SH-SY5Y (cell line): ENCODE measurements around the gene BAIAP2.

Source experiments
- GATA2 ChIP-seq: IDR thresholded peaks from 2 replicates; pipeline ENCODE4 v1.6.1; 2011; ENCODE audit warnings: mild to moderate bottlenecking, low read depth, low read length
- GATA3 ChIP-seq: IDR thresholded peaks from 2 replicates; pipeline ENCODE4 v1.6.1; 2011; ENCODE audit warnings: low read depth, mild to moderate bottlenecking, low read length, moderate library complexity

DNA sequence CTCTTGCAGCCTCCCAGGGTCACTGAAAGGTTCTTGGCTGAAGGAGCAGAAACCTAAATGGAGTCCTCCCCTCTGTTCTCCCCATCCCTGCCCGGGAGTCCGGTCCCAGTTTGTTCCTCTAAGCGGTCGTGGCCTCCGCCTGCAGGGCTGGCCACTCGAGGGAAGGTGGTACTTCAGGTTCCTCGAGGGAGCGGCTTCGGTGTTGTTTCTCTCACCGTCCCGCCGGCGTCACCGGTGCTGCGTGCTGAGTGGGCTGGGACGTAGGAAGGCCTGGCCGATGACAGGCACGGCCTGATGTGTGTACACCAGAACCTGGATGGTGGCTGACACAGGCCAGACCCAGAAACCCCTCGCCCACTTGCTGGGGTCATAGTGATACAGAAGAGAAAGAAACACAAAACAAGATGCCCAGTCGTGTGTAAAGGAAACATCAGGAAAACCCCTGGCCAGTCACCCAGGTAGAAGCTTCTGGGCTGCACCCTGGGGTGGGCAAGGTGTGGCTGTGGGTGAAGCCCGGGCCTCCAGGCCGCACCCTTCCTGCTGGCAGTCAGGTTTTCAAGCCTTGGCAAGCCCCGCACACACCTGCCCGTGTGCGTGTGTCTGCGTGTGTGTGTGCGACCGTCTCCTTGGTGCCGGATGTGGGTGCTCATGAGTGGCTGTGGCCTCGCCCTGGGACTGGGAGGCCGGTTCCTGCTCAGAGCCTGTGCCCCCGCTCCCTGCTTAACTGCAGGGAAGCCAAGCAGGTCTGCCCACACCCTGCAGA is 52.0 kb downstream of the BAIAP2 start:
- TF ChIP-seq GATA2 (no peak), GATA3 (no peak)
